GM19438 (cell line): ENCODE measurements around the gene TUBGCP3.
A peak's percentile ranks its signal among the peaks of the same experiment; 100 is the strongest.
"Not testable (repeated sequence)": the region's sequence is repeated elsewhere in the genome, so short reads cannot be mapped to it uniquely, and the experiment has no call there.

ENCODE experiments used
- ATAC-seq: cut with Tn5 transposase; IDR thresholded peaks from one replicate; pipeline ENCODE4 v1.9.1; 2021; ENCODE audit warnings: low read depth; ENCODE audit not compliant: unreplicated experiment

The TUBGCP3 gene

DNA sequence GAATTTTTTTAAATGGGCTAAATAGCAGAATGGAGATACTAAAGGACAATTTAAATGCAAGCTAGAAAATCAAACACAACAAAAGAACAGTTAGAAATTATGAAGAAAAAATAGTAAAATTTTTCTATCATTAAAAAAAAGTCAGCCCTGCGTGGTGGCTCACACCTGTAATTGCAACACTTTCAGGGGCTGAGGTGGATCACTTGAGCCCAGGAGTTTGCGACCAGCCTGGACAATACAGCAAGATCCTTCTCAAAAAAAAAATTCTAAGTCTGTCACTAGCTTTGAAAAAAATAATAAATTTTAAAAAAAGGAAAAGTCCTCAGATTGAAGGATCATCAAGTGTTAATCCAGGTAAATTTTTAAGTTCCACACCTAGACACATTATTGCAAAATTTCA is 7.7 kb downstream of the TUBGCP3 start:
- no peak for ATAC-seq

DNA sequence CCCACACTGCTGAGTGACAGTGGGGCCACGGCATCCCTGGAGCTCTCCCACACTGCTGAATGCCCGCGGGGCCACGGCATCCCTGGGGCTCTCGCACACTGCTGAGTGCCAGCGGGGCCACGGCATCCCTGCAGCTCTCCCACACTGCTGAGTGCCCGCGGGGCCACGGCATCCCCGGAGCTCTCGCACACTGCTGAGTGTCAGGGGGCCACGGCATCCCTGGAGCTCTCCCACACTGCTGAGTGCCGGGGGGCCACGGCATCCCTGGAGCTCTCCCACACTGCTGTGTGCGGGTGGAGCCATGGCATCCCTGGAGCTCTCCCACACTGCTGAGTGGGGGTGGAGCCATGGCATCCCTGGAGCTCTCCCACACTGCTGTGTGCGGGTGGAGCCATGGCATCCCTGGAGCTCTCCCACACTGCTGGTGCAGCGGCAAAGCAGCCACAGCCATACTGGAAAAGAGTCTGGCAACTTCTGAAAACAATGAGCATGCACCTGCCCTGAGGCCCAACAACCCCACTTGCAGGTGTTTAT is 8.6 kb downstream of the TUBGCP3 start:
- no peak for ATAC-seq

DNA sequence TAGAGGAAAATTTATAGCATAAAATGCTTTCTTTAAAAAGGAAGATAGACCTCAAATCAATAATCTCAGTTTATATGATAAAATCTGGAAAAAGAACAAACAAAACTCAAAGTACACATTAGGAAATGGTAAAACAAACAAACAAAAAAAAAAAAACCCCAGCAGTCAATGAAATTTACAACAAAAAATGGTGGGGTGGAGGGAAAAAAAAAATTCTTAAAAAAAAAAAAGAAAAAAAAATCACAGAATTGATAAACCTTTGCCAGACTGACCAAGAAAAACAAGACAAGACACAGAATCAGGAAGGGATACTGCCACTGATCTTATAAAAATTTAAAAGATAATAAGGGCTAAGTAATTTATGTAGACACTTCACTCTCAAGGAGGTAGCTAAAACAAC is 11.2 kb downstream of the TUBGCP3 start:
- no peak for ATAC-seq

DNA sequence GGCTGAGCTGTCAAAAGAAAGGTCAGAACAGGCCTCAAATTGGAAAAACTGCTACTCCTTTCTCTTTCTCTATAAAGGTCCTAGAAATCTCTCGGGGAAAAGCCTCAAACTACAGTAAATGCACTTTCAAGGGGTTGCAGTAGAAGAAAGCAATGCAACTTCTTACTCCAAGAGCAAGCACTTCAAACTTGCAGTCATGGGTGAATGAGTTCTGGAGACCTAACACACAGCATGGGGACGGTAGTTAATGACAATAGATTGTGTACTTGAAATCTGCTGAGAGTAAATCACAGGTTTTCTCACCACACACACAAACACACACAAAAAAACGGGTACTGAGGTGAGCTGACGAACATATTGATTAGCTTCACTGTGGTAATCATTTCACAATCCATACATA is 11.8 kb downstream of the TUBGCP3 start:
- no peak for ATAC-seq

DNA sequence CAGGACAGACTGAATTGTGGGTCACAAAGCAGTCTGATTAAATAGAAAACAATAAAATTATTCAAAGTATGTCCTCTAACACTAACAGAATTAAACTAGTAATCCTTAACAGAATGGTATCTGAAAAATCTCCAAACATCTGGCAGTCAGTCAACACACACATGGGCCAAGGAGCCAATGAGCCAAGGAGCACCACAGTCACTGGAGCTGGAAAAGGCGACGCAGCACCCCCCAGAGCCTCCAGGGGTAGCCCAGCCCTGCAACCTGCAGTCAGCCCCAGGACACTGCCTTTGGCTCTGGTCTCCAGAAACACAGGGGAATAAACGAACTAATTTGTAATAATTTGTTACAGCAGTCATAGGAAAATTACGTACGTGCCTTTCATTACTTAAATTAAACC is 12.3 kb downstream of the TUBGCP3 start:
- ATAC-seq, result no peak

DNA sequence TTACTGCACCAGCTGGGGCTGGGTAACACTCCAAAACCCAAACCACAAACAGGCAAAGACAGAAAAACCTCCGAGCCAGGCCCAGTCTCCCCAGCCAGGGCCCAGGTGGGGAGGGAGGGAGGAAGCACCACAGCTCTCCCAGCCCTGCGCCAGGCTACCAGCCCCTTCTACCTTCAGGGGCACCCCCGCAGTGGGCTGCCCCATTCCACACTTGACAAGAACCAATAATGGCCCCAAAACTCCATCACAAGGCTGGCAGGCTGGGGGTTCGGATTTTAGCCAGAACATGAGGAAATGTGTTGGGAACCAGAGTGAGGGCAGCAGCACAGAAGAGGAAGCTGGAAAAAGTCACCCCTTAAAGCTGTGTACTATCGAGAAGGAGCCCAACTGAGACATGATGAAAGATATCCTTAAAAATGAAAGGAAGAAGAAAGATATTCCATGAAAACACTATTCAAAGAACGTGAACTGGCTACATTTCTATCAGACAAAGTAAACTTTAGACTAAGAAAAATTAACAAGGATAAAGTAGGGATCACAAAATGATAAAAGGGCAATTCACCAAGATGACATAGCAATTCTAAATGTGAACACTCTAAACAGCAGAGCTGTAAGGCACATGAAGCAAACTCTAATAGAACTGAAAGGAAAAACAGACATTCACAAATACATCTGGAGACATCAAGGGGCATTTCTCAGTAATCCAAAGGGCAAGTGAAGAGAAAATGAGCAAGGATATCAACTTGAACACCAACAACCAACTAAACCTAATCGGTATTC is 12.9 kb downstream of the TUBGCP3 start:
- ATAC-seq, result peak; percentile 54

DNA sequence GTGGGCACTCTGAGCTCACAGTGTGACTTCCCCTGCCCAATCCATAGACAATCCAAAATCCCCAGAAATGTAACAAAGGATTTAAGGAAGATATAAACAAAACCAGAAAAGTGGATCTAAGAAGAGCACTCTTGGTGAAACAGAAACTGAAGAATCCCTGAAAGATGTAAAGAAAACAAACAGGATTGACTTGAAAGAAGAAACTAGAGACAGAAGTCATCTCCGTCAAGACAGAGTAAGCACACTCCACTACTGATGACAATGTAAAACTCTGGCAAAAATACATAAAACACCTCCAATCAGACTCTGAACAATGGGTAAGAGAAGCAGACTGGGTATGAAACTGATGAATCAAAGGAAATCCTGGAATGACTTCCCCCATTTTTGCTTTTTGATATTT is 13.5 kb downstream of the TUBGCP3 start:
- peak; percentile 49 for ATAC-seq

DNA sequence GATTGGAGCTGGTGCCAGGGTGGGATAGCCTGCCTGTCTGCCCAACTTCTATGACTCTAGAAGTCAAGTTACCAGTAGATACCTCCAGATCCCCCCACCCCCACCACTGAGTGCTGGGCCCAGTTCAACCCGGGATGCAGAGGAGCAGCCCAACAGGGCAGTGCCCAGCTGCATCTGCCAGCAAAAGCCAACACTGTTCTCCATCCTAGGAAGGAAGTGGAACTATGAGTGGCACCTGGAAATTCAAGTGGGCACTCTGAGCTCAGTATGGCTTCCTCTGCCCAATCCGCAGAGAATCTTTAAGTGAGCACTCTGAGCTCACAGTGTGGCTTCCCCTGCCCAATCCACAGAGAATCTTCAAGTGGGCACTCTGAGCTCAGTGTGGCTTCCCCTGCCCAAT is 14.2 kb downstream of the TUBGCP3 start:
- ATAC-seq, result no peak

DNA sequence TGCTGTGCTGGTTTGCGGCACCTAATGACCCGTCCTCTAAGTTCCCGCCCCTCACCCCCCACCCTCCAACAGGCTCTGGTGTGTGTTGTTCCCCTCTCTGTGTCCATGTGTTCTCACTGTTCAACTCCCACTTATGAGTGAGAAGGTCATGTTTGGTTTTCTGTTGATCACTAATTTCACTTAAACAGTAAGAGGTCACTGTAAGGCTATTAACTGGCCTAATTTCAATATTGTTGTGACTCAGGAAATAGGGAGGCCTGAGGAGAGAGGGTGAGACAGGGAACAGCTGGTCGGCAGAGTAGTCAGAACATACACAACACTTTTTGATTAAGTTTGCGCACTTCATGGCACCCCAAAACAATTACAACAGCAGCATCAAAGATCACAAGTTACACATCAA is 15.6 kb downstream of the TUBGCP3 start:
- no peak for ATAC-seq

DNA sequence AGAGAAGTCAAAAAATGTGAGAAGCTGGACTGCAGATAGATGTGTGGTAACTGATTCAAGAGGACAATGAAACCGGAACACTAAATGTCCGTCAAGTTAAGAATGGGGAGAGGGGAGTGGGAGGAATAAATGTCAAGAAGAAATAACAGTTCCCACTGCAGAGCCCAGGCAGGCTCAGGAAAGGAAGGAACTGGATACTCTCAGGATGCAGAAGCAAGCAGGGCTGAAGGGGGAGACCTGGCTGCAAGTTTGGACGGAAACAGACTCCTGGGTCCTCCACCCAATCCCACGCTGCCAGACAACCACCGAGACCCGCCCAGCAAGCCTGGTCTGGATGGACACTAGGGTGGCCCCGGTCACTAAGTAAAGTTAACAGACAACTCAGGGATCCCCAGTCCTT is 18.1 kb downstream of the TUBGCP3 start:
- ATAC-seq, result no peak

DNA sequence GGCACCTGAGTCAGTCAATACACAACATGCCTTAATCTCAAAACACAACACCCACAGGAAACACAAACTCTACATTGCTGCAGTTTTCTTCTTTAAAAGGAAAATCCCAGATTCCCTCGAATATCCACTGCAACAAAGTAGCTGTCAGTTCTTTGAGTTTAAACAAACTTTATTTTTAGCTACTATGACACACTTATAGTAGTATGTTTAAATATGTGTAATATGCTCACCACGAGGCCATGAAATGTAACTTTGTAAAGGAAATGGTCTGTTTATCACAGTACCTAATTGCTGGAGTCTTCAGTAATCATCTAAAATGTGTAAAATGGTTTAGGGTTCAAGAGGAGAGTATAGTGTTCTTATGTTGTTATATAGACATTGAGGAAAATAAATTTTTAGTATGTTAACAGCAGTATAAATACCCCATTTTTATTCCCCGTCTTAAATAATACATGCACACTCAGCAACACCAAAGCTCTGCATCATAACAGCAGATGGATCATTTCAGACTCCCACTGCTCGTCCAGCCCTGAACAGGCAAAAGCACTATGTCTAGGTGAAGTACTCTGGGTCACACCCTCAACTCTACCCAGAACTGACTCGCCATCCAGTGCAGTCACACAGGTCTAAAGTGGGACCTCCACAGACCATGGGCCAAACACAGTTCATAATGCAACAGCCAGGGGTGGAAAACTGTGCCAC is 20.6 kb downstream of the TUBGCP3 start:
- no peak for ATAC-seq

DNA sequence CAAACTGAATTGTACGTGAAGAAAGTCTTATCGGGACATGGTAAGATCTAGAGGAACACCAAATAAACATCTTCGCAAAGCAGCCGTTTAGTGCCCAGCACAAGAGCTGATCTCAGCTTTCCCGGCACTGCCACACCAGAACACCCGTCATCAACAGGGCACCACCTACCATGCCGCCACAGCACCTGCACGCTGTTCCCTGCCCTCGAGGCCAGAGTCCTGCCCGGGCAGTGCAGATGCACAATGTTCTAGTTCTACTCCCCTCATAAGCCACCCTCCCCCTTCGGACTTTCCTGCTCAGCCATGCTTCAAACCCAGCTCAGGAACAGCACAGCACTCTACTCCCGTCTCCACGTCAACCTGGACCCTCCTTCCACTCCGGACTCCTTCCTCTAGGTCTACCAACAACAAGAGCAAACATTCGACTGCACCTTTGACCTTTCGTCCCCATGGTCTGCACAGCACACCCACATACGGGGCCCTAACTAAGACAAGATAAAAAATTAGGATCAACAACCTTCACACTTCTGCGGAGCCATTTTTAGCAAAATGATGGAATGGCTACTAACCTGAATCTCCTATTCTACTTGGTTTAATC is 25.1 kb downstream of the TUBGCP3 start:
- ATAC-seq, result no peak

DNA sequence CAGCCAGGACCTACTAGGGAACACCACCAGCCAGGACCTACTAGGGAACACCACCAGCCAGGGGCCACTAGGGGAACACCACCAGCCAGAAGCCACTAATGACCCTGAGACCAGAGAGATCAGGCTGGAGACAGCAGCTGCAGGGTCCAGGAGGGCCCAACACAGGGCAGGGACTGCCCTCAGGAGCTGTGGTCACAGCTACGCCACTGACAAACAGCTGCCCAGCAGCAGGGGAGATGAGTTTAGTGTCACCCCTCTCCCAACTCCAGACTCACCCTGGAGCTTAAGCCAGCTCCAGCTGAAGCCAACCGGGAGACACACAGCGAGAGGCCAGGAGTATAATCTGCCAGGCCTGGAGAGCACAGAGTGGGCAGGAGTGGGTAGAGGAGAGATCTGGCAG is 25.7 kb downstream of the TUBGCP3 start:
- ATAC-seq, result no peak

DNA sequence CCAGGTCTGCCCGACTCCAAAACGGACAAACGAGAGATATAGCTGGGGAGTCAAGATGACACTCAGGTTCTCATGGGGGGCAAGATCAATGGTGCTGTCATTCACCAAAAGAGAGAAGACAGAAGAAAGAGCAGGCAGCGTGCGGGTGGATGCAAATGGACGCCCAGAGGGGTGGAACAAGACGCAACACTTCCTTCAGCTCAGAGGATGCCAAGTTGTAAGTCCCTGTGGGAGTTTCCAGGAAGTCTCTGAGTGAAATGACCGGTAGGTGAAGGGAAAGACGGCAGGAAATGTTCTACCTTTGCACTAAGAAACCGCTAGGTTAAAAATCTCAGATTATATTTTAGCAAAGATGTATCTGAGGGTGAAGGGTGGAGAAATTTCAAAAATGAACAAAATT is 26.5 kb downstream of the TUBGCP3 start:
- no peak for ATAC-seq

DNA sequence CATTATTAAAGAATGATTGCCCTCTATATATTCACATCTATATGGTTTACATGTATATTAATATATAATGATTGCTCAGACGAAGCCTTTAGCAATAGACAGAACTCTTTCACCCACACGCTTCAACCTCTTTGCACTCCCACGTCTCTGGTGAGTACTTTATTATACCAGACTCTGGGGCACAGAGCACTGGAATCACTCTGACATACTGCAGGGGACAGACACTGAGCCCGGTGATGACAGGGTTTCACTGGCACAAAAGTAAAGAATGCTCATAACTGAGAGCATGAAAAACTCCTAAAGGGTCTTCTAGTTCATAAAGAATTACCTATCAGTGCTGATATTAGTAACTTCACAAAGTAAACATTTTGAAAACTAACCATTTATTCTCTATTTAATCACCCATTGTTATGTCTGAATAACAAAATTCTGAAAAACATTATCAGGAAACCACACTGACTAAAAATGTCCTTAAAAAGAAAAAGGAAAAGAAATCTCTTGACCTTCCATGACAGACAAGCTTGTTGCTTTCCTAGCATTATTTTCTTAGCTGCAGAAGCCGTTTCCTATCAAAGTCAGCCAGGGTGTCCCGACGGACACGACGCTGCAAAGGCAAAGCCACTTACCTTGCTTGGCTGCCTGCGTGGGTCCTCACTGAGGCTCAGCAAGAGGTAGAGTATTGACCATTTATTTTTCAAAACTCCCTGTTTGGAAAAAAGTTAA is 29.1 kb downstream of the TUBGCP3 start:
- ATAC-seq, result no peak

DNA sequence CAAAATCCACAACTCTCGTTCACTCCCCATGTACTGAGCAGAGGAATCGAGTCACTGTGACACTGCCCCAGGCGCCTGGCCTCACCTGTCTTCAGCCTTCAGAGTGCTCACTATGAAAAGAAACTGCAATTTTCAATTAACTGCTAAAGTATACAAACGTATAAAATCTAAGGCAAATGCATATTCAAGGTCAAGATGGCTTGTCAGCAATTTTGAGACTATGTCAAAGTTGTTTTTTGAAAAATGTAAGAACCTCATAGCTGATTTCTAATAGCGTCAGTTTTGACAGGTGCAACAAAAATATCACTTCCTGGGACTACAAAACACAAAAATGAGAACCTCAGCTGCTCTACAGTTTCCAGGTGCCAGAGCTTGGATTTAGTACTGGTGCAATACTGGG is 31.4 kb downstream of the TUBGCP3 start:
- ATAC-seq, result no peak

DNA sequence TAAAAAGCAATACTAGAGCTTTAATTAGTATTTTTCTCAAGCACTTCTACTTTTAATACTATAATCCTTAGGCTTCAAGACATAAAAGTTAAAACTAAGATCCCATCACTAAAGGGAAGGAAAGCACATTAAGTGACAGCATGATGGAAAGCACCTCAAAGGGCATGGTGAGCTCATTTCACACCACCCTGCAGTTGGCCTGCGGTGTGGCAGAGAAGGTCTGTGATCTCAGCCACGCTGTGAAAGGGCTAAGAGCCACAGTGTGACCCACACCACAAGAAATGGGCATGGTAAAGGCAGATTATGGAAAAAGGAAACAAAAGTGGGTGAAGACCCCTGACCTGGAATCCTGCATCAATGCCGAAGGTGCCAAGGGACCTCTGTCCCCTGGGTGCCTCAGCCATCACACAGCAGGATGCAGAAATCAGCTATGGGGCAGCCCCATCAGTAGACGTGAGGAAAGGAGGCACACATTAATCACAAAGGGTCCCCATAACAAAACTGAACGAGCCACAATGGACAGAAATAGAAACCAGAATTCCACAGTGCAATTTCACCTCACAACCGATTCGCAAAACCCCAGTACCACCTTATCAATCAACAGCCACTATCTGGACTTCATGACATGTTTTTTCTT is 33.6 kb downstream of the TUBGCP3 start:
- no peak for ATAC-seq

DNA sequence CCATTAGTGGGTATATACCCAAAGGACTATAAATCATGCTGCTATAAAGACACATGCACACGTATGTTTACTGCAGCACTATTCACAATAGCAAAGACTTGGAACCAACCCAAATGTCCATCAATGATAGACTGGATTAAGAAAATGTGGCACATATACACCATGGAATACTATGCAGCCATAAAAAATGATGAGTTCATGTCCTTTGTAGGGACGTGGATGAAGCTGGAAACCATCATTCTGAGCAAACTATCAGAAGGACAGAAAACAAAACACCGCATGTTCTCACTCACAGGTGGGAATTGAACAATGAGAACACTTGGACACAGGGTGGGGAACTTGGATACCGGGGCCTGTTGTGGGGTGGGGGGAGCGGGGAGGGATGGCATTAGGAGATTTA is 39.0 kb downstream of the TUBGCP3 start:
- ATAC-seq, result not testable (repeated sequence)

DNA sequence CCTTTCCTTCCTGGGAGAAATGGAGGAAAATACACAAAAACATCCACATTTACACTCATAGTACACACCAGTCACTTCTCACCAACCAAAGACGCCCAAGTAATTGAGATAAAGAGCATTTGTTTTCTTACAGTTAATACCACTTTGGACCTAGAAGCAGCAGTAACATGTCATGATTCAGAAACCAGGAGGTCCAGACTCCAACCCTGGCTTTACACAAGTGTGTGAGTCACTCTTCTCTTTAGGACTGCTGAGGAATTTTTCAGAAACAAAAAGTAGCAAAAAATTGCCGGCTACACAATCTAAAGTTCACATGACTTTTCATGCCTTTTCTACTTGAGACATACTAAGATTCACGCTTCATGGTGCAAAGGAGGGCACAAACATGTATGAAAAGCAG is 42.1 kb downstream of the TUBGCP3 start:
- no peak for ATAC-seq
